NCI-H1048 (cell line): ENCODE data around the gene SCN5A.
A peak's percentile ranks its signal among the peaks of the same experiment; 100 is the strongest.

Experiments used
- DNase-seq: peaks from one replicate; lab custom pipeline; 2025; lab: John Stamatoyannopoulos, UW

Gene SCN5A

DNA sequence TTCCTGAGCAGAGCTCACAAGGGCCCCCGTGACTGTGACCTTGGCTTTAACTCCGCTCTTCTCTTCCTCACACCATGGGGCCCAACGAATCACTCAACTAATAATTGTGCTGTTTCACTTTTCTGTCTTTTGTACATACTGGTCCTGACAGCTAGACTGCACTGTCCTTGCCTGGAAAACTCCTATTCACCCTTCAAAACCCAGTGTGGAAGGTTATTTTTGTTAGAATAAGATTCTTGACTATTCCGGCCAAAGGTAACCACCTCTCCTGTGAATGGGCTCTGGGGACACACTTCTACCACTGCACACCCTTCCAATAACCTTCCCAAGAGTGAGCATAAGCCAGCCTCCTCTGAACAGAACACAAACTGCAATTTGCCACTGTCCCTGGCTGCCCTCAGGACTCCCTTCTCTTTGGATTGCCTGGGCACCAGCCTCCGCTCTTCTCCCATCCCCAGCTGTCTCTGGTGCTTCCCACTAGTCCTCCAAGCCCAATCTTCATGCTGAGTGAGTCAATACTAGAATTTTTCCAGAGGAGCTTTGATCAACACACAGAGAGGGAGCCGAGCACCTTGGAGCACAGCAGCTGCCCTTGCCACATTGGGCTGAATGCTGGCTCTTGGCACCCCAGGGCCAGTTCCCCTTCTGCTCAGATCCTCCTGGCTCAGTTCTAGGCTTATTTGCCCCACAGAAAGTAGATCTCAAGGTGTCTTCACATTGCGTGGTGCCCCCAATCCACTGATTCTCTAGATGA, 2.1 kb downstream of the SCN5A start:
- DNase-seq, result no peak

DNA sequence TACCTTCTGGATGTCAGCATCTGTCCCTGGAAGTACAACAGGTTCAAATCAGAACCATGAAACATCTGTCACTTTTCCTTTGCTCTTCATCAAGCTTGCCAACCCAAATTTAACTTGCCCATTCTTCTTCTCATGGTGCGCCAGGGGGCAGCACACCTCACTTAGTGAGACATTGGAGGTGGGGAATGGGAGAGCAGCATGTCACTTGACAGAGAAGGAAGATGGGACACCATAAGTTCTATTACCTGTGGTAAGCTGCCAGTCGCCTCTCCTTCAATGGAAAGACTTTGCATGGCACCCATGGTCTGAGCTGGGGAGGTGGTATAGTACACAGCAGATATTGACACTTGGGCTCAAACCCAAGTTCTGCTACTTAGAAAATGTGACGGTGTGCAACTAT, 2.9 kb downstream of the SCN5A start:
- DNase-seq, result no peak

DNA sequence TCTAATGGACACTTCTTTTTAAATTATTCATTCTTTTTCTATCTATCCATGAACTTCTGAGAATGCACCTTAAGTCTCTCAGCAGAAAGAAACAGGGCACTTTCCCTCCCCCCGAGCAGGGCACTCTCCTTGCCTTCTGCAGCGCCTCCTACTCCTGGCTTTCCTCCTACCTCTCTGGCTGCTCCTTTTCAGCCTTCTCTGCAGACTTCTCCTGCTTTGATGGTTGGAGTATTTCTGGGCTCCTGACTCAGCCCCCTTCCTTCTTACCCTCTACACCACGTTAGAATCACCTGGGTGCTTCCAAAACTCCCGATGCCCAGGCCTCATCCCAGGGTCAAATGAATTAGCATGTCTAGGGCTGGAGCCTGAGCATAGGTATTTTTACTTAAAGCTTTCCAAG, 3.4 kb downstream of the SCN5A start:
- no peak for DNase-seq

DNA sequence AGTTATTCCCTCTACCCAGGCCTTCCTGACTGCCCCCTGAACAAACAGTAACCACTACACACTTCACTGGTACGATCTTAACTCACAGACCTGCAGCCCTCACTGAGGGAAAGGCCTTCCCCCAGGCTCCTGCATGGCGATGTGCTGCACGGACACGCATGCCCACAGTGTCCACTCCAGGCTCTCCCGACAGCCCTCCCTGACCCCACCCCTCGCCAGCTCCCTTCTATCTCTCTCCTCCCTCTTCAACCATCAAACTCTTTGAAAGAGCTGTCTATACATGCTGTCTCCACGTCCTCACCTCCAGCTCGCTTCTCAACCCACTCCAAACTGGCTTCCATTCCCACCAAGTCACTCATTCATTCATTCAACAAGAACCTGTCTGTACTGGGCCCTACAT, 3.9 kb downstream of the SCN5A start:
- DNase-seq, result no peak

DNA sequence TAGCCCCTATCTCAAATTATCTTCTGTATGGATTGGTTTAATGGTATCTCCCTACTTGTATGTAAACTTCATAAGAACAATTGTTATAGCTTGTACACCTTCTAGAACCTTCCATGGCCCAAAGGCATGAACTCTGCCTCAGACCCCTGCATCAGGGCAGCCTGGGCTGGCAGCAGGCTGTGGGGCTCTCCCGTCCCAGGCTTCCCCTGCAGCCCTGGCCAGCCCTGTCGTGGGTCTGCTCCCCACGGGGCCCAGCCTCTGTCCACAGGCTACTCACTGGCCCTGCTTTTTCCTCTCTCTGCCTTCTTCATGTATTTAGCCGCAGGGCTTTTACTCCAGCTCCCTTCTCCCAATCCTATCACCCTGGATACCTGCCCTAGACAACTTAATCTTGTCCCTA, 4.4 kb downstream of the SCN5A start:
- DNase-seq, result no peak

DNA sequence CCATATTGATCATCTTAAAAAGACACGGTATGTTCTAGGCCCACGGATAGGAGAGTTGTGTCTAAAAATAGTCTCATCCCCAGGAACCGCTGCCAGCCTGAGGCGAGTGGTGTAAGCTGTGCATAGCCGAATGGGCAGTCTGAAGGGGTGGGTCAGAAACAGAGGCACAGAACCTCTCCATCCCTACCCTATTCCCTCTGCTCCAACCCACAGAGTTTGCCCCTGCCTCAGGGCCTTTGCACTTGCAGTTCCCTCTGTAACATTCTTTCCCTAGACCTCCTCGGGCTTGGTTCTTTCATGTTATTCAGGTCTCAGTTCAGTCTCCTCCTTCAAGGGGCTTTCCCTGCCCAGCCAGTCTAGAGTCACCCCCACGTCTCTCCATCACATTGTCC, 4.8 kb downstream of the SCN5A start:
- no peak for DNase-seq

DNA sequence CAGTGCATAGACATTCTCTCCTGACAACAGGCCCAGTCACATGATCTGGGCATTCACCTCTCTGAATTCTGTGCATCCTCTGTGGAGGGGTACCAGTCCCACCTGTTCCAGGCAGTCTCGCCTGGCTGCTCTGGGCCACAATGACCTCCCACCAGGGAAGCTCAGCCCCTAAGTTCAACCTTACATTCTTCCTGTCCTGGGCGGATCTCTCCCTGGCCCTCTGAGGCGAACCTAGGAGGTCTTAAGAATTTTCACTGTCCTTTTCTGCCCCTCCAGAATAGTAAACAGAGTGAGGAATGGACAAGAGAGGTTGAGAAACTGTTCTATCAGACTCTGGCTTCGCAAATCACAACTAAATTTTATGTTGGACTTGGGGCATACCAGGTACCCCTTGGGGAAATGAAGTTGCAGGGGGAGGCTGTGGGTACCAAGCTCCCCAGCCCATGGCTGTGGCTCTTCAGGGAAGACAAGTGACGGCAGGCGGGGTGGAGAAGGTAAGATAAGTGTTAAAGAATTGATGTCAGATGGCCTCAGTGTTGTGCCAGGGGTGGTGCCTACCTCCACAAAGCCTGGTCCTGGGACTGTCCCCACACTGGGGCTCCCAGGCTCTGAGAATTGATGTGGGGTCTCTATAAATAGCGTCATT, 5.3 kb downstream of the SCN5A start:
- DNase-seq, result no peak

DNA sequence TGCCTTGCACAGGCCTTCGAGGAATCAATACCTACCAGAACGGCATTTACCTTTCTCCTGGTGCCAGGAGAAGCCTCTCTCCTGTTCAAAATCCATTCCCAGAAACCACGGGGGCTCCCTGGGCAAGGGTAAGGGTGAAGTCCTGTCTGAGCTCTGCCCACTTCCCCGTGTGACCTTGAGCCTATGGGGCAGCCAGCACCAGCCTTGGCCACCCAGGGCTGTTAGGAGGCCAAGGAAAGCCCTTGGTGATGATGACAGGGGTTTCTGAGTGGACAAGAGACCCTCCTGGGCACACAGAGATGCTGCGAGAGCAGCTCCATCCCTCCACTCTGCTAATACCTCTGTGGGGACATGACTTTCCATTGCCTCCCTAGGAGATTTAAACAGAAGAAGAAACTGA, 5.9 kb downstream of the SCN5A start:
- DNase-seq, result no peak

DNA sequence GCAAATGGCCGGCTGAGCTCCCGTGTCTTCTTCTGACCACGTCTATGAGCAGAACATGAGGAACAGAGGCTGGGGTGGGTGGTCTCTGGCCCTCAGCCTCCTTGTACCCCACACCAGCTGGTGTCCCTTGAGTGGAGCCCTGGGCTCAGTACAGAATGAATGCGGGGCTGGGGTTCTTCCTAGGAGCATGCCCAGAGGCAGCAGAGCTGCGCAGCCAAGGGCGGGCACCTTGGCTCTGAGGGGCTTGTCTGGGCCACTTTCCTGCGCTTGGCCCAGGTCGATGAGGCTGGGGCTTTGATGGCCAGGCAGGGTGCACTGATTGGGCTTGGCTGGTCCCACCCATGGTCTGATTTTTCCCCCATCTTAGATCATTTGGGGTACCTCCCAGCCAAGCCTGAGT, 6.4 kb downstream of the SCN5A start:
- DNase-seq, result no peak

DNA sequence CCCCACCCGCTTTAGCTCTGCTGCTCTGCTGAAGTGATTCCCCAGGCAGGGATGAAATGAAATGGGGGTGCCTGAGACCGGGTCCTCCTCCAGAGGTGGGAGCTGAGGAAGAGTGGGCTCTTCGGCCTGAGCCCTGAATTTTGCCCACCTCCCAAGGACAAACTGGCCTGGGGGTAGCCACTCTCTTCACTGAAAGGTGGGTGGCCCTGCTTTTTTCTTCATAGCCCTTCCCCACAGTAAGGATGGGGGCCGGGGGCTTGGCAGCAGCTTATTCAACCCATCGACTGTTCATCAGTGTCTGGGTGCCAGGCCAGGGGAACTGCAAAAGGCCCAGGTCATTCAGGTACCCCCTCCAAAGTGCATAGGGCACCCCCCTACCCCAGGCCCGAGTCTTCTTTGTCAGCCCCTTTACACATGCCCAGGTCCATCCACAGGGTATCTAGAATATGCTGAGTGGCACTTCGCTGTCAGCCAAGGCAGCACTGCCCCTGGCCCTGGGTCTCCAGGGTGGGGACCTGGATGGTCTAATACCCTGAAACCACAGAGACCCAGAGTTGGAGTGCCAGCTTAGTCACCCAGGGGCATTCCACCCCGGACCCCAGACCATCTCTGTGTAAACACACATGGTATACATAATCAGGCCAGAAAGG, 7.9 kb downstream of the SCN5A start:
- no peak for DNase-seq

DNA sequence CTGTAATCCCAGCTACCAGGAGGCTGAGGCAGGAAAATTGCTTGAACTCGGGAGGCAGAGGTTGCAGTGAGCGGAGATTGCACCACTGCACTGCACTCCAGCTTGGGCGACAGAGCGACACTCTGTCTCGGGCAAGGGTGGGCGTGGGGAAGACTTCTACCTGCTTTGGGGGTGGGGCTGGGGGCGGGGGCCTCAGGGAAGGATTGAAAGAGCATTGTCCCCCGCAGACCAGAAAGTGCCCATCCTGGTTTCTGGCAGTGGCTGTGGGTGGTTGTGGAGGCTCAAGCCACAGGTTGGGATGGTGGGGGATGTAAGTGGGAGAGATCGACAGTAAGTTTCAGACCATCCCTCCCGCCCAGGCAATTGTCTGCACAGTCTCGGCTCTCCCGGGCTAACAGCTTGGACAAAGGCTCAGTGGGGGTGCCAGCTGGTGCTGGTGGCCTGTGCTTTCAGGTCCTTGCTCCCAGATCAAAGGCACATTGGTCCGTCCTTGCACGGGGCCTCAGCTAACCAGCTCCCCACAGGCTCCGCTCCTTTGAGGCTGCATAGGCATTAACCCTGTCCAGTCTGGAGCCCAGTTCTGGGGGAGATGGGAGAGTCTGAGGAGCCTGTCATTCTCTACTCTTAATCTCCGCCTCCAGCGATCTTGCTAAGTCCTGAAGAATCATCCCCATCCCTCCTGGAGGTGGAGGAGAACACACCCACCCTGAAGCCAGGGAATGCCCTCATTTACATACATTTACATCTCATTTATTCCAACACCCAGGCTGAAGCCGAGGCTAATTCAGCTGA, 8.6 kb downstream of the SCN5A start:
- DNase-seq, result no peak

DNA sequence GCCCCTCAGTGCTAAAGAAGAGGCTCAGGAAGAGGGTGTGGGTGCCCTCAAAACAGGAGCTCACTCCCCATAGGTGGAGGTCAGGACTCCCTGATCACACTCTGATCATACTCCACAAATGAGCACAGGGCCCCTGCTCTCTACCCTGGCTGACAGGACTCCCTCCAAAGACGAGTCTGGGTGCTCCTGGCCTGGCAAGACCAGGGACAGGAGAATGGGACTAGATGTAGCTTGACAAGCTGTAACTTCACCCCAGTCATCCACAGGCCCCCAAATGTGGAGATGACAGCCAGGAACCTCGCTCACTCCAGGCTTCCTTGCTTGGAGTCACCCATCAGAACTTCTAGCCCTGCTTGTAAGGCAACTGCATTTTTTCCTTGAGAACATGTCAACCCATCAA, 11.1 kb downstream of the SCN5A start:
- DNase-seq, result no peak

DNA sequence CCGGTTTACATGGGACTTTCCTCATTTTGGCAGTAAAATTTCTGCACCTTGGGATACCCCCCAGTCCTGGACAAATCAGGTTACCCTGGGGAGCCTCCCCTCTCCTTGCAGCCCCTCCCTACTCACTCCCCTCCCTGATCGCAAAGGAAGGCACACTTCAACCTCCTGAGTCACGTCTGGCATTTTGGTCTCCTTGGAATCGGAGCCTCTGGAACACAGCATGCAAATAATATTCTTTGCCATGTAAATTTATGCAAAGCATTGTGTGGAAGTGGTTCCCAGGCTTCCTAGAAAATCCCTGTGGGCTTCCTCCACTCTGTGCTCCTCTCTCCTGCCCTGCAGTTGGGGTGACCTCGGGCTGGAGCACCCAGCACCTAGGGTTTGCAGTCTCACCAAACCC, 11.6 kb downstream of the SCN5A start:
- DNase-seq, result peak; percentile 41

DNA sequence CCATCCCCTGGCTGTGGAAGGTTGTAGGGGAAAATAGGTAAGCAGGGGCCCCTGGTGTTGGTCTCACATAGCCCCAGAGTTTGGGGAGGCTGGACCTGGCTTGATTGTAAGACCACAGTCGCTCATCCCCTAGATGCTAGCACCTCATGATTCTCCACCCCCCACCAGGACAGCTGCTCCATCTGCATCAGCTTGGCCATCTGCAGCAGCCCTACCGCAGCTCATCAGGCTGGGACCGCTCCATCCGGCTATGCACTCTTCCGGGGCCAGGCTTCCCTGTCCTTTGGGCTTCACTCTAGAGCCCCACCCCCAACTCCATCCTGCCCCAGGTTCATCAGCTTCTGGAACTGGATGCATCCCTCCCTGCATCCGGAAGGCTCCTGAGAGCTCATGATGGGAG, 12.6 kb downstream of the SCN5A start:
- DNase-seq, result no peak

DNA sequence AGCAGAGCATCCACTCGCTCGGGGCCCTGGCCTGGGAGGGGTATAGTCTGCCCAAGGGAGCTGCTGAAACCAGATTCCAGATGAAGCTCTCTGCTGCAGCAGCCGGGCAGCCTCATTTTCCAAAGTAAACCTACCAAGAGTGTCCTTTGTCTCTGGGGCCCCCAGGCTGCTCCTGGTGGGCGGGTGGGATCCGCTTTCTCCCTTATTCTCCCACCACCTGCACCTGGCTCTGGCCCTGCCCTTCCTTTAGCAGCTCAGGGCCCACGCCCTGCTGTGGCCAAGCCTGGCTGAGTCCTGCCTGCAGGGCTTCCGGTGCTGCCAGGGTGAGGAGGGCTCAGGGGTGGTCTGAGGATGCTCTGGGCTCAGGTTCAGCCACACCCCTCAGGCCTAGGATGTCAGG, 13.0 kb downstream of the SCN5A start:
- DNase-seq, result no peak

DNA sequence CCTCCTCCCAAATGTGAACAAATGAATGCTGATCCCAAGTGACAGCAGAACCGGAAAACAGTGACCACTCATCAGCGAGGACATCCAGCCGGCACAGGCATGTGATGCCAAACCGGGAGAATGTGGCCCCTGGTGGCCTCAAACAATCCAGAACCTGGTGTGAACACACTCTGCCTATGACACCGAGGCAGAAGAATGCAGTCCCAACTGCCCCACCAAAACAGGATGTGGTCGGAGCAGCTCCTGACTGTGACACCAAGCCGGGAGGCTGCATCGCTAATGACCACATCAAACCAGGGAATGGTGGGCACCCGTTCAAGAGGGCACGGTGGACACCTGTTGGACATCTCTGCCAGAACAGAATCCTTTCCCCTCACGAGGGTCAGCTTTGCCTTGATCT, 15.4 kb downstream of the SCN5A start:
- DNase-seq, result no peak

DNA sequence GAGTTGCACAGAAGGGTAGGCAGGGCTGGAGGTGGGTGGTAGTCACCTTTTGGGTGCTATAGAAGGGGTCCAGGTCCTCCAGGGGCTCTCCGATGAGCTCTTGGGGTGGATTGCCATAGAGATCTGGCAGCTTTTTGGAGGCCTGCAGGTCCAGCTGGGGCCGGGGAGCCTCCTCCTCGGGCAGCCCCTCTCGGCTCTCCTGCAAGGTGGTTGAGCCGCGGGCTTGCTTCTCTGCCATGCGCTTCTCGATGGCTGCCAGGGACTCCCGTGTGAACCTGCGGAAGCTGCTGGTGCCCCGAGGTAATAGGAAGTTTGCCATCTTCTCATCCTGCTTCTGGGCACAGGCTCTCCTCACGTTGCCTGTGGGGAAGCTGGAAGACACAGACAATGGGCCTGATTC, 16.5 kb downstream of the SCN5A start:
- DNase-seq, result no peak

DNA sequence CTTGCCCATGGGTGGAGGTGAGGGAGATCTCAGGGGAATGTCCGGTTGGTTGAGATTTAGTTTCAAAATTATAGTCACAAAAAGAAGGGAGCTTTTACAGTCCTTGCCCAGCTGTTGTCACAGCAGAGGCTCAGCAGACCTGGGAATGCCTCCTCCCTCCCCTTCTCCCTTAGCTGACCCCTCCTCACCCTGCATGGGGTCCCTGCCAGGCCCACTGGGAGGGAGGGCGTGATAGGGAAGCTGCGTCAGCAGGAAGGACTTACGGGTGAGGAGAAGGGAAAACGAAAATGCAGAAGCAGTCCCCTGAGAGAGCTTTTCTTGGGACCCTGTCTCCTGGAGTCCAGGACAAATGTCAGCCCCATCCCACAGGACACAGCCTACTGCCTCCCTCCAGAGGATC, 18.9 kb downstream of the SCN5A start:
- DNase-seq, result no peak

DNA sequence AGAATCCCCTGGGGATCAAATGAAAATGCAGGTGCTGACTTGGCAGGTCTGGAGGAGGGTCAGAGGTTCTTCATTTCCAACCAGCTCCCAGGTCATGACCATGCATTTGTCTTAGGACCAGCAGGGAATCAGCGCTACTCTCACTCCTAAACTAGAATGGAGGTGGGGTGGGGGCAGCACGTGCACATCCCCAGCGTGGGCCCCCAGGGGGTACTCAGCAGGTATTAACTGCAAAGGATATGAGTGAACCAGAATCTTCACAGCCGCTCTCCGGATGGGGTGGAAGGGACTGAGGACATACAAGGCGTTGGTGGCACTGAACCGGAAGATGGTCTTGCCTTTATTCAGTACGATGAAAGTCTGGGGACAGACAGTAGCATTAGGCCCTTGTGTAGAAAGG, 19.4 kb downstream of the SCN5A start:
- no peak for DNase-seq

DNA sequence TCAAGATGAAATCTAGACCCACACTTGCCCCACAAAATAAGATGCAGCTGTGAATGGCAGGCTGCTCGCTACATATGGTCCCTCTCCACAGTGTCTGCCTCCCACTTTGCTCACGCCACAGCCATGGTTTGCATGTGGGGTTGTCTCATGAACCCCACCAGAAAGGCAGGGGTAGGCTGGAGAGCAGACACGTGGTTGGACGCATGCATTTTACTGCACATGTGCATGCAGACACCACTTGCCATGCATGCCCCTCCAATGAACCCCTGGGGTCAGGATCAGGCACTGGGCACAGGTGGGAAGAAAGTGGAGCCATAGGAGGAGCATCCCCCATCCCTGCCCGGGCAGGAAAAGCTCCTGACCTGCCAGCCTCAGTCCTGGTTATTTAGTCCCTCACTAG, 20.7 kb downstream of the SCN5A start:
- no peak for DNase-seq

DNA sequence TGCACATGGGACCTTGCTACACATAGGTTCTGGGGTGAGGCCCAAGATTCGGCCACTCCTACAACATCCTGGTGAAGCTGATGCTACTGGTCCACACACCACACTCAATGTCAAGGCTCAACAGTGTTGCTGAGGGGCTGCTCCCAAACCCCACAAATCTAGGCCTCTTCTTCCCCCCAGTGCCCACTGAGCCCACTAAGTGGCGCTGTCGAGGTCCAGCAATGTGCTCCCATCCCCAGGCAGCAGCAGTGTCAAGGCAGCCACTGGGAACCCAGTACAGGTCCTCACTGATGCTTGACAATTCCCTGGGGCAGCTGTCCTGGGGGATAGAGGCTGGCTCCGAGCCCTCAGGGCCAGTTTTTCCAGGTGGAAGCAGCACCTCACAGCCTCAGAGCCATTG, 21.5 kb downstream of the SCN5A start:
- DNase-seq, result no peak

DNA sequence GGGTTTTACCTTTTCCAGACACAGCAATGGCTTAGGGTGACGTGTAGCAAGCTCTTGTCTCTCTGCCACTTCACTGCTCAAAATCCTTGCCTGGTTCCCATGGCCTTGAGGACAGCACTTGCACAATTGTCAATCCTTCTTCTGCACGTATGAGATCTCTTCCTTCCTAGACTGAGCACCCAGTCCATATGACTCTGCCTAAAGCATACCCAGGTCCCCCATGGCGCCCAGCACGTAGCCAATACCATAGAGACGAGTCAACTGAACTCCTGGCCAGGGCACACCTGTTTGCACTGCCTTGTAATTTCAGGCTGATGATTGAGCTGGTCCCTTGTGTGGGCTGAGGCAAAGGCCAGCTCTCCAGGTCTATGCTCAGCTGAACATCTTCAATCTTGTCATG, 23.3 kb downstream of the SCN5A start:
- DNase-seq, result no peak

DNA sequence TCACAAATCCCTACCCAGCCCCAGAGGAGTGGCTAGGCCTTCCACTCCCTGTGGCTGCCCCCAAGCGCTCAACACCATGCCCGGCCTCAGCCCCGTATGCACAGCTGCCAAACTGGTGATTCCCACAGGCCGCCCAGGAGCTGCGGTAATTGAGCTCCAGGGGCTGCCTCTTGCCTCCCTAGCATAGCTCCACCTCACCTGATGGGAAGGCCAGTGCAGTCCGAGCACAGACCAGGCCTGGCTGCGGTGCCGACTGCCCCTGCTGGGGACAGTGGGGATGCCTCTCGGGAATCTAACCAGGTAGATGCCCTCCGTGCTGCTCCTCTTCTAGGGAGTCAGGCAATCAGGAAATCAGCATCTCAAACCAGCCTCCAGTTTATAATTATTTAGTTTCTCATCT, 25.9 kb downstream of the SCN5A start:
- DNase-seq, result no peak
